Activated CD4-positive, alpha-beta T cell treated with anti-CD3 and anti-CD28 coated beads, Interleukin-2, amount 50 U/mL, for 1 hour (primary cell): ENCODE measurements around the gene SPATA6.
"Not testable (repeated sequence)": the region's sequence is repeated elsewhere in the genome, so short reads cannot be mapped to it uniquely, and the experiment has no call there.

ENCODE experiments used
- DNase-seq: peaks from one replicate; pipeline ENCODE4 v3.0.0-alpha.2; 2020

The SPATA6 gene

GRCh38 chr1:48338257-48338656, 133.7 kb downstream of the SPATA6 start:
- DNase-seq = no peak

- no peak for DNase-seq
Observed at GRCh38 chr1:48333316-48333715, 138.7 kb downstream of the SPATA6 start.

GRCh38 chr1:48332115-48332514, 139.9 kb downstream of the SPATA6 start:
- no peak for DNase-seq

- DNase-seq = no peak
Observed at GRCh38 chr1:48329905-48330304, 142.1 kb downstream of the SPATA6 start.

- DNase-seq = no peak
Observed at GRCh38 chr1:48329486-48329885, 142.5 kb downstream of the SPATA6 start.

- DNase-seq = not testable (repeated sequence)
Observed at GRCh38 chr1:48311829-48312228, 160.2 kb downstream of the SPATA6 start.

- DNase-seq = no peak
Observed at GRCh38 chr1:48309564-48310082, 162.4 kb downstream of the SPATA6 start.

GRCh38 chr1:48302652-48303051, 169.4 kb downstream of the SPATA6 start:
- DNase-seq = no peak

- no peak for DNase-seq
Observed at GRCh38 chr1:48294656-48295055, 177.3 kb downstream of the SPATA6 start.

GRCh38 chr1:48294094-48294493, 177.9 kb downstream of the SPATA6 start:
- not testable (repeated sequence) for DNase-seq

- no peak for DNase-seq
Observed at GRCh38 chr1:48292706-48293105, 179.3 kb downstream of the SPATA6 start.

- no peak for DNase-seq
Observed at GRCh38 chr1:48291421-48291820, 180.6 kb downstream of the SPATA6 start.

GRCh38 chr1:48285525-48285924, 186.5 kb downstream of the SPATA6 start:
- DNase-seq = no peak

GRCh38 chr1:48284696-48285420, 187.1 kb downstream of the SPATA6 start:
- not testable (repeated sequence) for DNase-seq

GRCh38 chr1:48282329-48282728, 189.7 kb downstream of the SPATA6 start:
- not testable (repeated sequence) for DNase-seq

GRCh38 chr1:48277437-48277836, 194.6 kb downstream of the SPATA6 start:
- DNase-seq = not testable (repeated sequence)

GRCh38 chr1:48266576-48266975, 205.4 kb downstream of the SPATA6 start:
- no peak for DNase-seq

GRCh38 chr1:48263041-48263440, 209.0 kb downstream of the SPATA6 start:
- no peak for DNase-seq

- DNase-seq = no peak
Observed at GRCh38 chr1:48261881-48262400, 210.1 kb downstream of the SPATA6 start.

GRCh38 chr1:48258106-48258505, 213.9 kb downstream of the SPATA6 start:
- no peak for DNase-seq

- DNase-seq = no peak
Observed at GRCh38 chr1:48254254-48254653, 217.8 kb downstream of the SPATA6 start.

GRCh38 chr1:48251821-48252220, 220.2 kb downstream of the SPATA6 start:
- DNase-seq = no peak

GRCh38 chr1:48251323-48251722, 220.7 kb downstream of the SPATA6 start:
- no peak for DNase-seq

GRCh38 chr1:48250572-48250971, 221.4 kb downstream of the SPATA6 start:
- DNase-seq = no peak

- no peak for DNase-seq
Observed at GRCh38 chr1:48249868-48250267, 222.1 kb downstream of the SPATA6 start.
